Measurements from ENCODE around the gene RASSF3.

DNA sequence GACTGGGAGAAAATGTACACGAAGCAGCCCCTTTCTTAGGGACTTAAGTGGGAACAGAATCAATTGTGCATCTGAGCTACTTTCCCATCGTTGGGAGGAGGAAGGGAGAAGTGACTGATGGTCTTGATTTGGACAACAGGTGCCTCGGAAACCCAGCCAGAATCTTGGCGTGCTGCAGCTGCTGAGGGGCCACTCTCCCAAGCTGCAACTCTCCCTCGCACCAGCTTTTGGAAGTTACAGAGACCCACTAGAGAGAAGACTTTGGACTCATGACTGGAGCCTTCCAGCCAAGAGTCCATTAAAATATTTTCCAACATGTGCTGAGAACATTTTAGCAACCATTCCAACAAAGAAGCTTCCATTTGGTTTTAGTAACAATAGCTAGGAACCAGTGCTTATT lies 96.6 kb downstream of the RASSF3 start:
- TF ChIP-seq, protein P1, sequence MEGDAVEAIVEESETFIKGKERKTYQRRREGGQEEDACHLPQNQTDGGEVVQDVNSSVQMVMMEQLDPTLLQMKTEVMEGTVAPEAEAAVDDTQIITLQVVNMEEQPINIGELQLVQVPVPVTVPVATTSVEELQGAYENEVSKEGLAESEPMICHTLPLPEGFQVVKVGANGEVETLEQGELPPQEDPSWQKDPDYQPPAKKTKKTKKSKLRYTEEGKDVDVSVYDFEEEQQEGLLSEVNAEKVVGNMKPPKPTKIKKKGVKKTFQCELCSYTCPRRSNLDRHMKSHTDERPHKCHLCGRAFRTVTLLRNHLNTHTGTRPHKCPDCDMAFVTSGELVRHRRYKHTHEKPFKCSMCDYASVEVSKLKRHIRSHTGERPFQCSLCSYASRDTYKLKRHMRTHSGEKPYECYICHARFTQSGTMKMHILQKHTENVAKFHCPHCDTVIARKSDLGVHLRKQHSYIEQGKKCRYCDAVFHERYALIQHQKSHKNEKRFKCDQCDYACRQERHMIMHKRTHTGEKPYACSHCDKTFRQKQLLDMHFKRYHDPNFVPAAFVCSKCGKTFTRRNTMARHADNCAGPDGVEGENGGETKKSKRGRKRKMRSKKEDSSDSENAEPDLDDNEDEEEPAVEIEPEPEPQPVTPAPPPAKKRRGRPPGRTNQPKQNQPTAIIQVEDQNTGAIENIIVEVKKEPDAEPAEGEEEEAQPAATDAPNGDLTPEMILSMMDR (IDR thresholded peaks at IDR 0.05): no peak
- no peak for TF ChIP-seq ZFX (IDR thresholded peaks at IDR 0.05; ENCODE audit: borderline replicate concordance)
